DOHH2 (cell line): ENCODE measurements around the gene TPBGL.

Source experiments
- H3F3A ChIP-seq: fragments of 200-600 bp; sonication (generic), shearing (Covaris generic); 2 replicates; pipeline ENCODE4 v1.6.0; 2016; ENCODE audit warnings: antibody characterized with exemption, mild to moderate bottlenecking; ENCODE audit not compliant: control insufficient read depth, insufficient read depth
- H3K27ac ChIP-seq: fragments of 200-600 bp; sonication (generic); 2 replicates; pipeline ENCODE4 v1.5.1; 2014; ENCODE audit warnings: low read depth, mild to moderate bottlenecking, low read length, moderate library complexity
- H3K27me3 ChIP-seq: fragments of 200-600 bp; sonication (generic); 2 replicates; pipeline ENCODE4 v1.6.1; 2014; ENCODE audit warnings: mild to moderate bottlenecking, low read length, mixed read lengths; ENCODE audit not compliant: control insufficient read depth
- H3K36me3 ChIP-seq: fragments of 200-600 bp; sonication (generic); 2 replicates; pipeline ENCODE4 v1.6.1; 2014; ENCODE audit warnings: mild to moderate bottlenecking, low read length, moderate library complexity, mixed read lengths; ENCODE audit not compliant: control insufficient read depth
- H3K4me1 ChIP-seq: fragments of 200-600 bp; sonication (generic); 2 replicates; pipeline ENCODE4 v1.6.1; 2014; ENCODE audit warnings: mild to moderate bottlenecking, low read length, mixed read lengths; ENCODE audit not compliant: control insufficient read depth
- H3K4me2 ChIP-seq: fragments of 200-600 bp; sonication (generic); 2 replicates; pipeline ENCODE4 v1.6.0; 2014; ENCODE audit warnings: mild to moderate bottlenecking, low read length, moderate library complexity
- H3K4me3 ChIP-seq: fragments of 200-600 bp; sonication (generic); 2 replicates; pipeline ENCODE4 v1.5.1; 2014; ENCODE audit warnings: mild to moderate bottlenecking, low read length, mixed read lengths
- H3K79me2 ChIP-seq: fragments of 200-600 bp; sonication (generic); 2 replicates; pipeline ENCODE4 v1.6.1; 2014; ENCODE audit warnings: mild to moderate bottlenecking, low read length, mixed read lengths; ENCODE audit not compliant: control insufficient read depth
- H3K9me2 ChIP-seq: fragments of 200-600 bp; sonication (generic); replicated peaks from 2 replicates; pipeline ENCODE4 v1.6.1; 2014; ENCODE audit warnings: mild to moderate bottlenecking, low read length, mixed read lengths; ENCODE audit not compliant: control insufficient read depth
- H3K9me3 ChIP-seq: fragments of 200-600 bp; sonication (generic); 2 replicates; pipeline ENCODE4 v1.6.1; 2014; ENCODE audit warnings: antibody characterized with exemption, low read length, mixed read lengths; ENCODE audit not compliant: control insufficient read depth, insufficient read depth
- H4K20me1 ChIP-seq: fragments of 200-600 bp; sonication (generic); 2 replicates; pipeline ENCODE4 v1.6.0; 2014; ENCODE audit warnings: low read depth, mild to moderate bottlenecking, antibody characterized with exemption, low read length, moderate library complexity; ENCODE audit not compliant: control insufficient read depth, insufficient read depth
- CTCF ChIP-seq: fragments of 200-600 bp; sonication (generic); IDR thresholded peaks from one replicate; pipeline ENCODE4 v1.5.1; 2014; ENCODE audit warnings: antibody characterized with exemption, mild to moderate bottlenecking, low read depth, low read length; ENCODE audit not compliant: poor library complexity, severe bottlenecking
- EZH2phosphoT487 ChIP-seq: fragments of 200-600 bp; sonication (generic); IDR thresholded peaks from 2 replicates; pipeline ENCODE4 v1.6.1; 2017; ENCODE audit warnings: borderline replicate concordance, mild to moderate bottlenecking, antibody characterized with exemption, low read length, moderate library complexity, mixed read lengths

TPBGL gene

GRCh38 chr11:75241036-75241905 is 697 bp downstream of the TPBGL start:
- TF ChIP-seq EZH2phosphoT487, result no peak
- TF ChIP-seq CTCF, result peak; percentile 18
- Histone ChIP-seq H3F3A (no peaks in the 10 kb centered on the region), H3K9me2 (no peaks in the 10 kb centered on the region), H3K4me2 (no peak overlapping the region), H3K27me3 (no peaks in the 10 kb centered on the region), H3K4me1 (no peaks in the 10 kb centered on the region), H3K36me3 (no peaks in the 10 kb centered on the region), H3K79me2 (no peaks in the 10 kb centered on the region), H3K27ac (no peak overlapping the region), H4K20me1 (no peaks in the 10 kb centered on the region), H3K4me3 (no peak overlapping the region), H3K9me3 (no peaks in the 10 kb centered on the region)

GRCh38 chr11:75241906-75242644 is 1.5 kb downstream of the TPBGL start:
- no peak overlapping the region for H3K27ac ChIP-seq
- no peaks in the 10 kb centered on the region for H3F3A ChIP-seq
- TF ChIP-seq CTCF, result no peak
- TF ChIP-seq EZH2phosphoT487, result no peak
- no peaks in the 10 kb centered on the region for H3K79me2 ChIP-seq
- no peaks in the 10 kb centered on the region for H3K36me3 ChIP-seq
- no peaks in the 10 kb centered on the region for H3K9me2 ChIP-seq
- H3K4me2 ChIP-seq, result no peak overlapping the region
- H3K27me3 ChIP-seq, result no peaks in the 10 kb centered on the region
- no peak overlapping the region for H3K4me3 ChIP-seq
- H3K4me1 ChIP-seq, result no peaks in the 10 kb centered on the region
- H3K9me3 ChIP-seq, result no peaks in the 10 kb centered on the region
- H4K20me1 ChIP-seq, result no peaks in the 10 kb centered on the region

- Histone ChIP-seq H3K4me2 (no peak overlapping the region), H4K20me1 (no peaks in the 10 kb centered on the region), H3K27ac (no peak overlapping the region), H3K4me1 (no peaks in the 10 kb centered on the region), H3F3A (no peaks in the 10 kb centered on the region), H3K36me3 (no peaks in the 10 kb centered on the region), H3K4me3 (no peak overlapping the region), H3K9me2 (no peaks in the 10 kb centered on the region), H3K79me2 (no peaks in the 10 kb centered on the region), H3K9me3 (no peaks in the 10 kb centered on the region), H3K27me3 (no peaks in the 10 kb centered on the region)
- TF ChIP-seq EZH2phosphoT487, result no peak
- TF ChIP-seq CTCF, result no peak
Observed at GRCh38 chr11:75242722-75243600, 2.4 kb downstream of the TPBGL start.
